PC-3 (cell line): ENCODE measurements around the gene WEE2. TPM values are rescaled to one million over a fixed set of nuclear protein-coding genes. Genes with fewer than 3 reads are reported as not detected.

Experiments
- ATAC-seq: fragments of 200-7000 bp; cut with Tn5 transposase; 2 replicates; pipeline ENCODE4 v1.9.1; 2020; ENCODE audit warnings: mild to moderate bottlenecking, moderate library complexity
- BruUV-seq: library from RNA; stranded (reverse); fragments of 400-500 nt; replicated peaks from 2 replicates; lab custom pipeline; 2021; lab: Mats Ljungman, UMichigan
- CTCF ChIA-PET: fragments of 300-600 bp; sonication (Branson Sonifier 250); formaldehyde crosslinking; loops from one replicate; lab custom pipeline; 2022; ENCODE audit warnings: antibody characterized with exemption; lab: Charles Lee
- POLR2A ChIA-PET: fragments of 300-600 bp; sonication (Branson Sonifier 250); formaldehyde crosslinking; loops from one replicate; lab custom pipeline; 2022; ENCODE audit warnings: antibody characterized with exemption; ENCODE audit not compliant: unreplicated experiment; lab: Charles Lee
- DNase-seq: peaks from one replicate; pipeline ENCODE4 v3.0.0-alpha.2; 2015
- H2AFZ ChIP-seq: fragments of 300-600 bp; sonication (generic); 2 replicates; pipeline ENCODE4 v1.6.0; 2016; ENCODE audit warnings: antibody characterized with exemption, low read length
- H3F3A ChIP-seq: fragments of 300-600 bp; sonication (generic); one replicate; pipeline ENCODE4 v1.6.0; 2017; ENCODE audit warnings: antibody characterized with exemption, low read length, control low read depth, mild to moderate bottlenecking; ENCODE audit not compliant: unreplicated experiment
- H3K27ac ChIP-seq: fragments of 300-600 bp; sonication (generic); 2 replicates; pipeline ENCODE4 v1.5.1; 2016; ENCODE audit warnings: mild to moderate bottlenecking, low read length
- H3K27me3 ChIP-seq: fragments of 300-600 bp; sonication (generic); 2 replicates; pipeline ENCODE4 v1.6.1; 2016; ENCODE audit warnings: low read length, mixed read lengths
- H3K36me3 ChIP-seq: fragments of 300-600 bp; sonication (generic); 2 replicates; pipeline ENCODE4 v1.6.1; 2016; ENCODE audit warnings: low read depth, mixed run types, low read length, mixed read lengths
- H3K4me1 ChIP-seq: fragments of 300-600 bp; sonication (generic); 2 replicates; pipeline ENCODE4 v1.5.1; 2016; ENCODE audit warnings: low read length; ENCODE audit not compliant: insufficient read depth
- H3K4me2 ChIP-seq: fragments of 300-600 bp; sonication (generic); 2 replicates; pipeline ENCODE4 v1.6.0; 2016; ENCODE audit warnings: low read length
- H3K4me3 ChIP-seq: fragments of 300-600 bp; sonication (generic); 2 replicates; pipeline ENCODE4 v1.5.1; 2016; ENCODE audit warnings: mild to moderate bottlenecking, low read length, mixed read lengths
- H3K79me2 ChIP-seq: fragments of 300-600 bp; sonication (generic); 2 replicates; pipeline ENCODE4 v1.6.1; 2017; ENCODE audit warnings: low read length, mixed read lengths
- H3K9ac ChIP-seq: fragments of 300-600 bp; sonication (generic); 2 replicates; pipeline ENCODE4 v1.6.0; 2016; ENCODE audit warnings: mild to moderate bottlenecking, low read length
- H3K9me2 ChIP-seq: fragments of 300-600 bp; sonication (generic); replicated peaks from 2 replicates; pipeline ENCODE4 v1.6.1; 2016; ENCODE audit warnings: mixed run types, low read length, mixed read lengths
- H3K9me3 ChIP-seq: fragments of 300-600 bp; sonication (generic); 2 replicates; pipeline ENCODE4 v1.6.1; 2016; ENCODE audit warnings: low read length, mixed read lengths
- H4K20me1 ChIP-seq: fragments of 300-600 bp; sonication (generic); 2 replicates; pipeline ENCODE4 v1.6.1; 2016; ENCODE audit warnings: low read length, mixed read lengths
- EZH2 ChIP-seq: fragments of 300-600 bp; sonication (generic); IDR thresholded peaks from one replicate; pipeline ENCODE4 v1.6.1; 2017; ENCODE audit warnings: antibody characterized with exemption, mild to moderate bottlenecking, low read length; ENCODE audit not compliant: unreplicated experiment
- EZH2phosphoT487 ChIP-seq: fragments of 300-600 bp; sonication (generic); IDR thresholded peaks from 2 replicates; pipeline ENCODE4 v1.6.1; 2018; ENCODE audit warnings: mild to moderate bottlenecking, antibody characterized with exemption, low read length, borderline replicate concordance
- intact Hi-C: fragments of 100-400 bp; cut with micrococcal nuclease; formaldehyde crosslinking; loops from 2 replicates; pipeline ENCODE4 v1.9.0; 2023
- total RNA-seq: library from RNA; depleted of rRNA; stranded (reverse); fragments of >200 nt; gene quantifications from 2 replicates; pipeline ENCODE4 v1.2.3, GENCODE V29; 2014
- TF ChIP-seq, protein P1 (sequence below): fragments of 300-600 bp; sonication (generic); conservative IDR thresholded peaks from 2 replicates; pipeline ENCODE4 v1.5.1; 2017; ENCODE audit warnings: antibody characterized with exemption, low read depth, mild to moderate bottlenecking, low read length

WEE2 gene
- total RNA-seq, 1 experiment from 2014 or later = not detected

DNA sequence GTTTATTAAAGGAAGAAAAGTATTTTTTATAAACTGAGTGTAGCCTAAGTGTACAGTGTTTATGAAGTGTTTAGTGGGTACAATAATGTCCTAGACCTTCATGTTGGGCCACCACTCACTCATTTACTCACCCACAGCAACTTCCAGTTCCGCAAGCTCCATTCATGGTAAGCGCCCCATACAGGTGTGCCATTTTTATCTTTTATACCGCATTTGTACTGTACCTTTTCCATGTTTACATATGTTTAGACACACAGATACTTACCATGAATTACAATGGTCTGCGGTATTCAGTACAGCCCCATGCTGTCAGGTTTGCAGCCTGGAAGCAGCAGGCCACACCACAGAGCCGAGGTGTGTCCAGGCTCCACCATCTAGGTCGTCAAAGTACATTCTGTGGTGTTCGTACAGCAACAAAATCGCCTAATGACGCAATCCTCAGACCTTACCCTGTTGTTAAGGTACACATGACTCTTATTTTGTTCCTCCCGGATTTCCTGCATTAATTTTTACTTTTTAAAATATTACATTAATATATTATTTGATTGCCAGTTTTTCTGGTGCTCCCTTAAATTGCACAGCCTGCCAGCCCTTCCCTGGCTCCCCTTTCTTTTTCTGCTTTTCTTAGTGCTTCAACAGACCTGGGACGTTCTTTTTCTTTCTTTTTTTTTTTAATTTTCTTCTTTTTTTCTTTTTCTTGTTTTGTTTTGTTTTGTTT is 29.1 kb downstream of the WEE2 start:
- peak; percentile 8 for DNase-seq
- ATAC-seq = peak; percentile 27

DNA sequence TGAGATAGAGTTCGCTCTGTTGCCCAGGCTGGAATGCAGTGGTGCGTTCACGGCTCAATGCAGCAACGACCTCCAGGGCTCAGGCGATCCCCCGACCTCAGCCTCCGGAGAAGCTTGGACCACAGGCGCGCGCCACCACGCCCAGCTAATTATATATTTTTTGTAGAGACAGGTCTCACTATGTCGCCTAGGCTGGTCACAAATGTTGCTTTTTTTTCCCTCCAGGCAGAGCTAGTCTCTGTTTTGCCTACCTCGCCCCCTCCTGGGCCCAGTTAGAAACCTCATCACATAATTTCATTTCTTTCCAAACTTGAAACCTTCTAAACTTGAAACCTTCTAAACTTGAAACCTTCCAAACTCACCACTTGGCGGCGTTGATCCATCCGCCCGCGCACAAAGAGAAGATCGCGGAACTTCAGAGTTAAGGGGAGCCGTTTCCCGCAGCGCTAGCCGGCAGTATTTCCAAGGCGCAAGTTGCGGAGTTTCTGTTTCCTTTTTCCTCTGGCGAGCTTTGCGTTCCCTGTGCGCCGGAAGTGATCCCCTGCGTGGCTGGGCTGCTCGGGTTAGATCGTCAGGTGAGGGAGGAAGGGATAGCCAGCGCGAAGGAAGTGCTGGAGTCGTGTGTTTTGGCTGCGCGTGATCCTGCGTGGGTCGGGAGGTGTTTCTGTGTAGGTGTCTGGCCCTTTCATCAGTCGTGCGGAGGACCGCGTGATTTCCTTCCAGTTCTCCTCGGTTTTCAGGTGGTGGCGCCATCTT is 29.9 kb downstream of the WEE2 start, which contains the start of gene SSBP1:
TSS of gene SSBP1 (plus strand) at position 523 of the 756 bp plus-strand sequence. CDS start 809 bp downstream, outside the sequence.
- peak within 1 kb of the TSS; percentile 57 for H3K27ac ChIP-seq
- H3K36me3 ChIP-seq = peaks cover 28% of the 10 kb centered on the region
- intact Hi-C loops = loop anchor here (1.0 to 5.0 kb wide), 4 partner anchors 42 to 181 kb away; no protein-coding TSS in a partner anchor
- peak within 1 kb of the TSS; percentile 84 for H2AFZ ChIP-seq
- peaks cover 20% of the 10 kb centered on the region for H3K4me1 ChIP-seq
- H3K79me2 ChIP-seq = peaks cover 41% of the 10 kb centered on the region
- H3K27me3 ChIP-seq = no peaks in the 10 kb centered on the region
- peak within 1 kb of the TSS; percentile 95 for H3K9ac ChIP-seq
- DNase-seq (peak; percentile 95), ATAC-seq (peak; percentile 86)
- no peaks in the 10 kb centered on the region for H3F3A ChIP-seq
- BruUV-seq = no TSS peak
- POLR2A ChIA-PET = interaction anchor here (0.6 to 1.3 kb wide), 5 partner anchors 35 to 213 kb away, joined by 3 to 10 read pairs (median 7); partner anchors contain the start of gene DENND11
- CTCF ChIA-PET = interaction anchor here (0.5 to 1.4 kb wide), 9 partner anchors 8 to 826 kb away, joined by 3 to 39 read pairs (median 5); no protein-coding TSS in a partner anchor
- H3K4me2 ChIP-seq = peak within 1 kb of the TSS; percentile 88
- H3K9me3 ChIP-seq = no peaks in the 10 kb centered on the region
- H3K4me3 ChIP-seq = peak within 1 kb of the TSS; percentile 94
- H3K9me2 ChIP-seq = no peaks in the 10 kb centered on the region
- no peaks in the 10 kb centered on the region for H4K20me1 ChIP-seq
- TF ChIP-seq EZH2phosphoT487 (no peak), EZH2 (no peak)
- TF ChIP-seq, protein P1, sequence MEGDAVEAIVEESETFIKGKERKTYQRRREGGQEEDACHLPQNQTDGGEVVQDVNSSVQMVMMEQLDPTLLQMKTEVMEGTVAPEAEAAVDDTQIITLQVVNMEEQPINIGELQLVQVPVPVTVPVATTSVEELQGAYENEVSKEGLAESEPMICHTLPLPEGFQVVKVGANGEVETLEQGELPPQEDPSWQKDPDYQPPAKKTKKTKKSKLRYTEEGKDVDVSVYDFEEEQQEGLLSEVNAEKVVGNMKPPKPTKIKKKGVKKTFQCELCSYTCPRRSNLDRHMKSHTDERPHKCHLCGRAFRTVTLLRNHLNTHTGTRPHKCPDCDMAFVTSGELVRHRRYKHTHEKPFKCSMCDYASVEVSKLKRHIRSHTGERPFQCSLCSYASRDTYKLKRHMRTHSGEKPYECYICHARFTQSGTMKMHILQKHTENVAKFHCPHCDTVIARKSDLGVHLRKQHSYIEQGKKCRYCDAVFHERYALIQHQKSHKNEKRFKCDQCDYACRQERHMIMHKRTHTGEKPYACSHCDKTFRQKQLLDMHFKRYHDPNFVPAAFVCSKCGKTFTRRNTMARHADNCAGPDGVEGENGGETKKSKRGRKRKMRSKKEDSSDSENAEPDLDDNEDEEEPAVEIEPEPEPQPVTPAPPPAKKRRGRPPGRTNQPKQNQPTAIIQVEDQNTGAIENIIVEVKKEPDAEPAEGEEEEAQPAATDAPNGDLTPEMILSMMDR = peak; percentile 88

More for the DNA sequence above, 29.1 kb downstream of the WEE2 start:
- H3K27me3 ChIP-seq = no peaks in the 10 kb centered on the region
- H4K20me1 ChIP-seq = no peaks in the 10 kb centered on the region
- CTCF ChIA-PET = interaction anchor here (0.5 to 1.4 kb wide), 8 partner anchors 7 to 88 kb away, joined by 3 to 39 read pairs (median 5); no protein-coding TSS in a partner anchor
- no peaks in the 10 kb centered on the region for H3F3A ChIP-seq
- BruUV-seq = TSS peak; percentile 77
- H3K4me2 ChIP-seq = peak overlapping the region; percentile 81
- H3K9me3 ChIP-seq = no peaks in the 10 kb centered on the region
- H2AFZ ChIP-seq = peak overlapping the region; percentile 84
- H3K27ac ChIP-seq = peak overlapping the region; percentile 55
- no peaks in the 10 kb centered on the region for H3K9me2 ChIP-seq
- H3K79me2 ChIP-seq = peaks cover 40% of the 10 kb centered on the region
- H3K4me3 ChIP-seq = peak overlapping the region; percentile 94
- intact Hi-C loops = loop anchor here (5.0 kb wide), 1 partner anchor 180 kb away; no protein-coding TSS in a partner anchor
- POLR2A ChIA-PET = interaction anchor here (0.6 to 1.3 kb wide), 4 partner anchors 35 to 97 kb away, joined by 3 to 10 read pairs (median 8); partner anchors contain the start of gene DENND11
- H3K36me3 ChIP-seq = peaks cover 23% of the 10 kb centered on the region
- TF ChIP-seq, protein P1 = no peak
- TF ChIP-seq EZH2 (no peak), EZH2phosphoT487 (no peak)
- H3K9ac ChIP-seq = peak overlapping the region; percentile 83
- H3K4me1 ChIP-seq = peaks cover 20% of the 10 kb centered on the region
